HG02623 (cell line): ENCODE results near the gene ARHGEF39.
A peak's percentile ranks its signal among the peaks of the same experiment; 100 is the strongest.
"Not testable (repeated sequence)": the region's sequence is repeated elsewhere in the genome, so short reads cannot be mapped to it uniquely, and the experiment has no call there.

ENCODE experiments used
- ATAC-seq: cut with Tn5 transposase; IDR thresholded peaks from one replicate; pipeline ENCODE4 v1.9.1; 2021; ENCODE audit warnings: moderate library complexity; ENCODE audit not compliant: unreplicated experiment

ARHGEF39 gene

GRCh38 chr9:35628389-35628991 lies 36.5 kb downstream of the ARHGEF39 start:
- no peak for ATAC-seq

DNA sequence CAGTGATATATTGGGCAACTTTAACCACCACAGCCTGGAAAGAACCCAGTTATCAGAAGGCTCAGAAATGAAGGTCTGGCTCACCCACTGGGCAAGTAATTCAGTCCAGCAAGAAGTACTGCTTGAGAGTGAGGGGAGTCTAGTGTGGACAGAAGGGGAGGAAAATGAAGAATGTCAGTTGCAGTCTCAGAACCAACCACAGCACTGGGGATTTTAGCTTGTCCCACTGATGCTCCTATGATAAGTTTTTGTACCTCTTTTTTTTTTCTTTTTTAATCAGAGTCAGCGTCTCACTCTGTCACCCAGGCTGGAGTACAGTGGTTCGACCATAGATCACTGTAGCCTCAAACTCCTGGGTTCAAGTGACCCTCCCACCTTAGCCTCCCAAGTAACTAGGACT lies 37.4 kb downstream of the ARHGEF39 start:
- no peak for ATAC-seq

- ATAC-seq = peak; percentile 34
These were observed 45.2 kb downstream of the ARHGEF39 start for GRCh38 chr9:35619800-35620158.

GRCh38 chr9:35618854-35619799 lies 45.9 kb downstream of the ARHGEF39 start:
- ATAC-seq = peak; percentile 34

GRCh38 chr9:35618325-35618727 lies 46.7 kb downstream of the ARHGEF39 start, which contains the start of gene CD72:
TSS of gene CD72 (minus strand) at chr9:35618413. CDS start at chr9:35618303, 110 bp downstream.
- no peak for ATAC-seq

DNA sequence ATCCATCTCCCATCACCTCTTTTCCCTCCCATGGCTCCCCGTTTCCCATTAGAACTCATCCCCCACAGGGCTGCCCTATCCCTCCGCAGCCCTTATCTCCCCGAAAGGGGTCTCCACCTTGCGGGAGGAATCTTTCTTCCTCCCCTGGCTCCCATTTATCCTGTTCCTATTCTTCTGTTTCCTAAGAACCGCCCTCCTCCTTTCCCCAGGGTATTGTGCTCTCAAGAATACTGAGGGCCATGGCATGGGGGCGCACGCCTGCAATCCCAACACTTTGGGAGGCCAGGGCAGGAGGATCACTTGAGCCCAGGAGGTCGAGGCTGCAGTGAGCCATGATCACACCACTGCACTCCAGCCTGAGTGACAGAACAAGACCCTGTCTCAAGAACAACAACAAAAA lies 47.4 kb downstream of the ARHGEF39 start:
- ATAC-seq = no peak

GRCh38 chr9:35616681-35617459 lies 48.1 kb downstream of the ARHGEF39 start:
- ATAC-seq = peak; percentile 37

- ATAC-seq = no peak
These were observed 48.9 kb downstream of the ARHGEF39 start for GRCh38 chr9:35615981-35616680.

DNA sequence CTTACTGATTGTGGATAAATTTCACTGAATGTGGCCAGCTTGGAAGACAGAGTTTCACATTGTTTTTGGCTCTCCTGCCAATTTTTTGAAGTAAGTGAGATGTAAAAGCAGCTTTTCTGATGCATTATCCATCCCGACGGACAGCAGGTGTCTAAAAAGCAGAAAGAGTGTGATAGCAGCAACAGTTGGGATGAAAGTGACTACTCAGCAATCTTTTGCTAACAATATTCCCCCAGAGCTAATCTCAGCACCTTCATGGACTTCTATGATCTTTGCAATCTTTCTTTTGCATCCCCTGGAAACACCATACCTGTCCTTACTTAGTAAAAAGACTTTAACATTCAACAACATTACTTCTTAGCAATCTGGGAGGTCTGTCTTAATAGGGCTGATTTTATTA lies 52.2 kb downstream of the ARHGEF39 start:
- no peak for ATAC-seq

DNA sequence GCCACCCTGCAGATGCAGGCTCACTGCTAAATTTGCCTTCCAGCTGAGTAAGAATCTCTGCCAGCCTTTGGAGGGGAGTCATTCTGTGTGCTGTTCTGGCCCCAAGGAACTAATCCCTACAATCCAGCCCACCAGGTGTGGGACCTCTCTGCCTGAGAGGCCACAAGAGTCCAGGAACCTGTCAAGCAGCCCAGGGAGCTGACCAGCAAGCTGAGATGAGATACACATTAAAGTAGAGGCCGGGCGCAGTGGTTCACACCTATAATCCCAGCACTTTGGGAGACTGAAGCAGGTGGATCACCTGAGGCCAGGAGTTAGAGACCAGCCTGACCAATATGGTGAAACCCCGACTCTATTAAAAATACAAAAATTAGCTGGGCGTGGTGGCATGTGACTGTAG lies 52.9 kb downstream of the ARHGEF39 start:
- not testable (repeated sequence) for ATAC-seq

GRCh38 chr9:35611230-35611797 lies 53.7 kb downstream of the ARHGEF39 start:
- ATAC-seq = peak; percentile 43

DNA sequence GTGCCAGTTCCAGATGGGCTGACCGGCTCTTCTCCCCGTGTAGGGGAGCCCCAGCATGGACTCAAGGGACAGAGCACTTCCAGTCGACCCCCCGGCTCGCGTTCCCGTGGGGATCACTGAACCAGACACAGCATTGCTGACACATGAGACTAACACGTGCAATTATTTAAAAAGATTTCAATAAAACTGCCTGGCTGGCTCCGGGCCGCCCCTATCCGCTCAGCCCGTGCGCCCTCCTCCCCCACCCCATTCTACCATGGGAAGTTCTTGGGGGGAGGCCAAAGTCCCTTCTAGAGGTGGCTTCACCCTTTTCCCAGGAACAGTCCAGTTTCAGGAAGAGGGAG lies 55.2 kb downstream of the ARHGEF39 start:
- ATAC-seq = no peak
